ENCODE data around the gene ZNF319.

The ZNF319 gene

GRCh38 chr16:58020628-58021521 lies 20.4 kb upstream of the ZNF319 start:
- DNase-seq (ENCODE audit: low spot score) = no peak
- no peak overlapping the region for H3K27ac ChIP-seq
- TF ChIP-seq CTCF (IDR thresholded peaks at IDR 0.05) = peak; percentile 59
- no peak overlapping the region for H3K4me3 ChIP-seq

GRCh38 chr16:58019866-58020538 lies 19.5 kb upstream of the ZNF319 start:
- Histone ChIP-seq H3K27ac (no peak overlapping the region), H3K4me3 (no peak overlapping the region)
- DNase-seq (ENCODE audit: low spot score) = no peak
- no peak for TF ChIP-seq CTCF (IDR thresholded peaks at IDR 0.05)

GRCh38 chr16:58018803-58019202 lies 18.3 kb upstream of the ZNF319 start:
- no peak for TF ChIP-seq CTCF (IDR thresholded peaks at IDR 0.05)
- no peak for DNase-seq (ENCODE audit: low spot score)

GRCh38 chr16:58016840-58017446 lies 16.5 kb upstream of the ZNF319 start:
- H3K4me3 ChIP-seq = no peak overlapping the region

More at GRCh38 chr16:58018803-58019202, 18.3 kb upstream of the ZNF319 start:
- Histone ChIP-seq H3K27ac (no peak overlapping the region), H3K4me3 (no peak overlapping the region)

GRCh38 chr16:58013201-58013956 lies 12.9 kb upstream of the ZNF319 start:
- H3K4me3 ChIP-seq = no peak overlapping the region
- TF ChIP-seq CTCF (IDR thresholded peaks at IDR 0.05) = no peak
- no peak overlapping the region for H3K27ac ChIP-seq
- no peak for DNase-seq (ENCODE audit: low spot score)

More at GRCh38 chr16:58016840-58017446, 16.5 kb upstream of the ZNF319 start:
- TF ChIP-seq CTCF (IDR thresholded peaks at IDR 0.05) = no peak
- no peak overlapping the region for H3K27ac ChIP-seq
- no peak for DNase-seq (ENCODE audit: low spot score)

GRCh38 chr16:58012481-58012880 lies 12.0 kb upstream of the ZNF319 start:
- DNase-seq (ENCODE audit: low spot score) = no peak
- Histone ChIP-seq H3K4me3 (no peak overlapping the region), H3K27ac (no peak overlapping the region)
- TF ChIP-seq CTCF (IDR thresholded peaks at IDR 0.05) = no peak
